GM21447 (cell line): ENCODE measurements around the gene JAZF1.

ENCODE experiments used
- ATAC-seq: cut with Tn5 transposase; IDR thresholded peaks from one replicate; pipeline ENCODE4 v1.9.1; 2021; ENCODE audit not compliant: unreplicated experiment

JAZF1 gene

DNA sequence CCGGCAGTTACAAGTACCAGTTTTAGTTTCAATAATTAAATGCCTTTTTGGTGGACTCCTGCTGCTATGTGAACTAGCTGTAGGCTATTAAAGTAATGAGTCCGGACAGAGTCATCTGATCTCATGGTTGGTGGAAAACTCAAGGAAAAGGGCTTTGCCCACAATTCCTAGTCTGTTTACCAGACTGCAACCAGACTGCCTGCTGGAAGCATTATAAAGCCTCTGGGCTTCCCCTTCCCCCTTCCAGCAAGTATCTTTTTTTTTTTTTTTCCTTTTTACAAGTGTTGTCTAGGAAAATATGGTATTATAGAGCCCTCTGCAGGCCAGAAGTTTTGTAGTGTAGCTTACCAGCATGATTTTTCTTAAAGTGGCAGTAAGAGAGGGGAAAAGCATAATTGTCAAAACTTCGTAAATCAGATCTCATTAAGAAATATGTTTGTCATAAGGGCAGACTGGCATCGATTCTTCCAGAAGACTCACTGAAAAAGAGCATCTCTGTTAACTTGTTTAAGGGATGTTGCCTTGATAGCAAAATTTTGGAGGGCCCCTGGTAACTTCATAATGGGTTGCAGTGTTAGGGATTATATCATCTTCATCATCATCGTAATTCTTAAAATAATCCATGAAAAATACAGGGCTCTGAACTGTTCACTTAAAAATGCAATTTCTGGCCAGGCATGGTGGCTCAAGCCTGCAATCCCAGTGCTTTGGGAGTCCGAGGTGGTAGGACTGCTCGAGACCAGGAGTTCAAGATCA is 259.3 kb downstream of the JAZF1 start:
- ATAC-seq = no peak

DNA sequence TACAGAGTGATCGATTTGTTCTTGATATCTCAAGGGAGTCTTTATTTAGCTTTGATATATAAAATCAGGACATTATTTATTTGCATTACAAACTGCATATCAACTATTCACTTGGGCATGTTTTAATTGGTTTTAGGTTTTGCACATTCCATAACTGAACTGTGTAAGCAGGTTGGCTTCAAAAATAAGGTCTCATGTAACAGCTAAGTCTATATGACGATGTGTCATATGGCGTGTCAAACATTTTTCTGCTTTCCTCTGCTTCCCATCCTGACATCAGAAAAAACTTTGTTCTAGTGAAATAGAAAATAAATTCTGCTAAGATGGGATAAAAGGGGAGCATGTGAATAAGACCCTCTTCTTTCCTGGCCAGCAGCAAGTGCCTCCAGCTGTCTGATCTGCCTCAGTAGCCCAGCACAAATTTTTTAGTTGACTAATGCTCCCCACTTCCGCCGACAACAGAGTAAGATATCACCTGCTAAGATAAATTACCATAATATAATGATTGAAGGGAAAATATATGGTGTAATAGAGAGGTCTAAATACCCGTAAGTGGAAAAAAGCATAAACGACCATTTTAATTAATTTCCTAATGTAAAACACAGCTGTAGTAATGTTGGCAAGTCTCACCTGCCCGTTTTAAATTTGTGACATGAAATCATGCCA is 260.2 kb downstream of the JAZF1 start:
- no peak for ATAC-seq

DNA sequence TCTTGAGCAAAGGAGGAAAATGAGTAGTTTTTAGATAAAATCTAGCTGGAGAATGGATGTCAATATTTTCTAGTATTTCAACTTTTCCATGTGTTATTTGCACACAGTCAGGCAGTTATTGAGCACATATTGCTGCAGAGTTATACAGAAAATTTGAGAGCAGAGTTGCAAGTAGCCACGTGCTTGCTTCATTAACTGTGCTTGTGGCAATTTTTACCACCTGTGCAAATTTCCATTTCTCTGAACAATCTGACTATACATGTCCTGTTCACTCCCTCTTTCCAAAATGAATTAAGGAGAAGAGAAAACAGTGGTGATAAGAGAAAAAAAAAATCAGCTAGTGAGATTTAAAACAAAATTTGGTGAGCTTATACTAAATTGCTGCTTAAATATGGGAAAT is 262.1 kb downstream of the JAZF1 start:
- ATAC-seq = no peak

DNA sequence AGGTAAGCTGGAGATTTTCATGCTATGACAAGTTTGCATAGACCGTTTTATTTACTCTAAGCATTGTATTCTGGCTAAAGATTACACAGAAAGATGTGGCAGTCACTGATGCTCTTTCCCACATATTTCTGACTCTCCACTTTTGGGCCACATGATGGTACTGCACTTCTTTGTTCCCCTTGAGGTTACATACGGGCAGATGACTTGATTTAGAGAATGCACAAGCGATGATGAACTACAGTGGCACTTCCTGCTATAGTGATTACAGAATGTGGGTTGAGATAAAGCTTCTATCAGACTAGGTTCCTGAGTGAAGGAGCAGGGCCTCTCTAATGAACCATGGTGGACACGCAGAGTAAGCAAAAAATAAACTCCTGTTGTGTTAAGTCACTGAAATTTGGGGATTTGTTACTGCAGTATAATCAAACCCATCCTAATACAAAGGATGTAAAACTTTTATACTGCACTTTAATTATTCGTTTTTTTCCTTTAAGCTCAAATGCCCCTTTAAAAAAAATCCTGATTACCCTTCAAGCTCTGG is 262.8 kb downstream of the JAZF1 start:
- ATAC-seq = no peak

DNA sequence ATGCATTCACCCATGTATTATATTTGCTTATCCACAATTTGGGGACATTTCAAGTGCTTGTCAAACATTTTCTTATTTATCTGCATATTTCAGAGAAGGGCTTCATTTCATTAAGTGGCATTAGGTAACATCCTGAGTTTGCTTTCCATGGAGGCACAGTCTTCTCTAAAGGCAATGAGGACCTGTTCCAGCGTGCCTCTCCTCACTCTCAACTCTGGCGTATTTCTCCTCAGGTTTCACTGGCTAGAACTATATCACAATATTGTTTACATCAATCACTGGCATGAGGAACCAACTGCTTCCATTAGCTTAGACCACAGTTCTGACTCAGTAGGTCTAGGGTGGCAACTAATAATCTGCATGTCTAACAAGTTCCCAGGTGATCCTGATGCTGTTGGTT is 263.5 kb downstream of the JAZF1 start:
- ATAC-seq = no peak

DNA sequence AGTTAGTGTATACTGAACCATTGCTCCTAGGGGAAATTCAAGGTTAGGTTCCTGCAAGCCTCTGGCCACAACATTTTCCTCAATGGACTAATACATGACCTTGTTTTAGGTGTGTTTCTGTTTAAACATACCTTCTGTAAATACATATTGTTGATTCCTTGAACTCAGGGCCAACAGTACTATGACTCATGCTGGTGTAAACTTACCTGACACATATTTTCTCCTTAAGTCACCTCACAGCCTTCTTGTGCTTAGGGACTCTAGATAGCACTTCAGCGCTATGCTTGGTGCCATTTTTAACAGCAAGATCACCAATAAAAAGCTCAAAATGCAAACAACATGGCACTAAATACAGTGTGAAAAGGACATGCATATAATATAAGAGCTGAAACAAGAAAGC is 264.2 kb downstream of the JAZF1 start:
- no peak for ATAC-seq

DNA sequence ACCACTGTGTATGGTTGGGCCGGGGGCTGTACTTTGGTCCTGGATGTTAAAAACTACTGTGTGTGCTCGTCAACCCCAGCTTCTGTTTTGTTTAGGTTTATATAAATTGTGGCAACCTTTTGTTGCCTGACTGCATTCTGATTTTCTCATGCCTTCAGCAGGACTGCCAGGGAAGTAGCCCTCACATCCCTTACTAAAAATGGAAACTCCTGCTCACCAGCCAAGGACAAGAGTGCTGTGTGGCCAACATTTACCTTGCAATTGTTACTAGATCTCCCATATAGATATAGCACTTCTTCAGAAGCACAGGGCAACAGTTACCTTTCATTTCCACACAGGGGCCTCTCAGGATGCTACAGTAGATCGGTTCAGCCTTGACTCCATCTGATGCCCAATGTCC is 266.2 kb downstream of the JAZF1 start:
- no peak for ATAC-seq

DNA sequence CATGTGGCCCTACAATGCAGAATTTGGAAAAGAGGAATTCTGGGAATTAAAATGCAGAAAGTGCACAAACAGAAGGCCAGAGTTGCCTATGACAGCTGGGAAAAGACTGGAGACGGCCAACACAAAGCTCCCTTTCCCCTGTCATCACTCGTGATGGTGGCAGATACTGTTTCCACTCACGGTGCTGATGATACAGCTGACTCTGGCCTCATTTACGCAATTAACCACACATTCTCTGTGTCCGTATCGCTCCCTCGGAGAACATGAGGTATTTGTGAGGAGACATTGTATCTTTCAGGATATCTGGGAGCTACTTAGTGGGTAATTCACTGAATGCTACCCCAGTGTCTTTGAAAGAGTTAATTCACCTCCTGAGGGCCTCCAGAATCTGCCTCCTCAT is 267.8 kb downstream of the JAZF1 start:
- no peak for ATAC-seq

DNA sequence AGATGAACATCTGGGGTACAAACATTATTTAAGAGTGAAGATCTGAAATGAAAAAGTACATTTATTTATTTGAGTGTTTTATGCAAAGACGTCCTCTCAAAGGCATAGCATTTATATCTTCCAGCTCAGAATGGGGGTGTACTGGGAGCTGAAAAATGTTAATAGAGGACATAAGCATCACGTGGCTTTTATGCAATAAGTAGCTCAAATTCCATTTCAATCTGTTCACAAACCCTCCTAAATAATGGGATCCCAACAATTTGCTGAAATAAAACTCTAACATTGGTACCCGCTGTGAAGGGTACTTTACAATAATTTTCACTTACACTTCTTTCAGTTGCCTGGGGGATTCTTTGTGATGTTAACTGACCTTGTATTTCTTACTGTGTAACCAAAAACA is 268.7 kb downstream of the JAZF1 start:
- no peak for ATAC-seq

DNA sequence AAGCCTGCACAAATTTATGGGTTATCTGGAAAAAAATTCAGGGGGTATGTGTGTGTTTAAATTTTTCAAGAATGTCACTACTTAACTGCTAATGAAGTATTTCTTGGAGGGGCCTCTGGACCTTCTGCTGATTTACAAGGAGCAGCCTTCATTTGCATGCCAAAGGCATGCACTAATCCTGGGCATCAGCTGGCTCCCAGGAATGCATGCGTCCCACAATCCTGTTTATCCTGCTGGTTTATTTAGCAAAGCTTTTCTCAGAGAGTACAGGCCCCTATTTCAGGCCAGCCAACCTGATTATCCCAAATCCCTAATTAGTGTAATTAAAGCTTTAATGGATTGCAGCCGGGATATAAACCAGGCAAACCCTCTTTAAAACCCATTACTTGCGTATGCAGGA is 270.3 kb downstream of the JAZF1 start:
- no peak for ATAC-seq

DNA sequence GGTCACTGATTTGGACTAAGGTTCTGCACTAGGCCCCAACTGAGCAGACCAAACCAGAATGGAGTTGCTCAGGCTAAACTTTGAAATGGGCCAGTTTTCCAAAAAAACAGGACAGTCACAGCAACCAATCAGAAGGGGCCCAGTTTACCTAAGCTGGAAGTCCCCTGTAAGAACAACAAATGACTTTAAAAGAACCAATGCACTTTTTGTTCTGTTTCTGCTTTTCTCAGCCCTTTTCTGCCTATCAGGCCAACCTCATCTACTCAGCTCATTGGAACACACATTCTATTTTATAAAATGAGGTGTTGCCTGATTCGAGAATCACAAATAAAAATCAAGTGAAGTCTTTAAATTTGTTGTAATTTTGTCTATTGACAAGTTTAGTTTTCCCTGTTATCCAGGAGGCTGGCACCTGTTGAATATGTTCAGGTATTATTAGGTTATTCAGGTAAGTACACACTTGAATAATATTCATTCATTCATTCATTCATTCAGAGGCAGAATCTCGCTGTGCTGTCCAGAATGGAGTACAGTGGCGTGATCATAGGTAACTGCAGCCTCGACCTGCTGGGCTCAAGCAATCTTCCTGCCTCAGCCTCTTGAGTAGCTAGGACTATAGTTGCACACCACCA is 271.9 kb downstream of the JAZF1 start:
- ATAC-seq = no peak

DNA sequence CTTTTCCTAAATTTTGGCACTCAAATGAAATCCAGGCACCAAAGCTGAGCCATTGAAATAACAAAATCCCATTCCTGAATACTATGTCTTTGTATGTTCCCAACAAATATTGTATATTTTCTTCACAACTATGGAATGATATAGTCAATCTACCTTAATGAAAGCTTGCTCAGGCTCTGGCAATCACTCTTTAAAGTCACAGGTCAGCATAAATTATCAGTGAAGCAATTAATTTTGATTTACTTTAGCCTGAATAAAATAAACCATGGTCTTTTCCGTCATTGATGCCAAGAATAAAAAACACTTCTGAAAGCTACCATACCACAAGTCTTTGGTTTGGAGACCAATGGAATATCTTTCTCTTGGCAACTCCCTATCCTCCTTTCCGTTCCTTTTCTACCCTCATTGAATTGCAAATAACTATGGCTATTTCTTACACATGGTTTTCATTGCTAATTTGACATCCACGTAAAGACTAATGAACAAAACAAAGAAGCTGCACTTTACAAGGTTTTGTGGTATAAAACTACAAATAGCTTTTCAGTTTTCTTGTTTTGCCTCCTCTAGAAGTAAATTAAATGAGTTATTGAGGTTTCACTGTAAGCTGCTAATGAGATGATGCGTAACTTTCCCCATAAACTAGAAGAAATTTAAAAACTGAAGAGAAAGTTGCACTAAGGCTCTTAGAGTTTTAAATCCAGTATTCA is 274.1 kb downstream of the JAZF1 start:
- no peak for ATAC-seq

DNA sequence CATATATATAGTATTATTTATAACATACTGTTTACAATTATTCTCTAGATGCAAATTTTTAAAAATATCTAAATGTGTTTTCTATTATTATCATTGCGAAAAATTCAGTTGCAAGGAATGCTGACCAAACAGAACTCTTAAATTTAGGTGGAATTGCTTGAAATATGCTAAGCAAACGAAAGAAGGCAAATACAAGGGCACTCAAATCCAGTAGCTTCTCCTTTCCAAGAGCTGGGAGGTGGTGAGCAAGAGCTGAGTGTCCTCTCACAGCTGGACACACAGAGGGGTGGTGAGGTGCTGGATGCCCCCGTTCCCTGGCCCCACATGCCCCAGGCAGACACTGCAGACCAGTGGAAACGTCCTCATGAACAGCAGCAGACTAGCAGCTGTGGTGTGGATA is 274.6 kb downstream of the JAZF1 start:
- ATAC-seq = no peak

DNA sequence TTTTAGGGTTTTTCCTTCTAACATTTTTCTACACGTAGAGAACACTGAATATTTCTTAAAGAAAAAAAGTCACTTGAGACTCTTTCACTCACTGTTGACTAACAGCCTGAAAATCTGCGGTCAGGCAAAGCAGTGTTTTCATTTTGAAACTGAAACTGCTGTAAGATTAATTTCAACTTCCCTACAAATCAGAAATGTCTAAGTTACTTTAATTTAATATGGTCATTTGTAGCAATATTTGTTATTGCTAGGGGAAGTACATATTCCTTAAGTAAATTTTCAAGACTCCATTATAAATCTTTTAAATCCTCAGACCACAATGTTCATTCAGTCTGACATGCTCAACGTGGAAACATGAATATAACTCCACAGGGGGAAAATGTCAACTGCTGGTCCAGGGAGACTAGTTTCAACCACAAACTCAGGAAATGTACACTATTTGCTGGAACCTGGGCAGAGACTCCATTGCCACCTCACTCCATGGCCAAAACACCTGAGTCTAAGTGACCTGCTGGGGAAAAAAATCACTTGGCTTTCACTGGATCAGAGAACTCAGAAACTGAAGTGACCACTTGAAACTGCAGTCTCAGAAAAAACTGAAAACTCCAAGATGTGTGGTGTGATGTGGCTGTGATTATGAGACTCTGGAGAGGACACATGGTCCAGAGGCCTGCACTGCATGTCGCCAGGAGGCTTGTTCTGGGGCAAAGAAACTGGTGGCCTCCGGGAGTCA is 279.4 kb downstream of the JAZF1 start:
- peak; percentile 87 for ATAC-seq

DNA sequence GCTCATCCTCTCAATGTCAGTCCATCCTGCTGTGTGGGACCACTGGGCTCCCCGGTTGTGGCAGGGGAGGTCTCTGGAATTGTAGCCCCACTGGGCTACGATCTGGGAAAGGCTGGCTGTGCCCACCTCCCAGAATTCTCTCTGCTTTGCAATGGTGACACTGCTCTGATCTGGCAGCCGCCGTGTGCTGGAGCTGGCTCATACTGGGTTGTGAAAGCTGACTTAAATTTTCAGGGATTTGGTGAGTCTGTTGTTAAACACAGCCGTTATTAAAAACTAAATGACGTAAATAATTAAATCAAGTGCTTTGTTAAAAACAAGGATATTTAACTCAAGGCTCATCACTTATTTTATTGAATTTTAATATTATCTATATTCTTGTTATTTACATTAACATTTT is 280.6 kb downstream of the JAZF1 start:
- ATAC-seq = no peak

DNA sequence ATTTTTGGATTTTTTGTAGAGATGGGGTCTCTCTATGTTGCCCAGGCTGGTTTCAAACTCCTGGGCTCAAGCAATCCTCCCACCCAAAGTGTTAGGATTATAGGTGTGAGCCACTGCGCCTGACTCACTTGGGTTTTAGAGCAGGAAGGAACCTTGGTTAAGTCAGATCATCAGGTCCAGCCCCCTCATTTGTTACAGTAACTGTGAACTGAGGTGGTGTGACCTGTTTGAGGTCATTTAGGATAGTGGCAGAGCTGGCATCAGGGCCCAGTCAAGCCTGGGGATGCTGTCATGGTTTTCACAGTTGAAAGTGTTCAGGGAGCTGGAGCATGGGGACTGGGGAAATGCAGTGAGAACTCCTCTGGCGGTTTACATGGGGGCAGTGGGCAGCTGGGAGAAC is 281.0 kb downstream of the JAZF1 start:
- no peak for ATAC-seq

DNA sequence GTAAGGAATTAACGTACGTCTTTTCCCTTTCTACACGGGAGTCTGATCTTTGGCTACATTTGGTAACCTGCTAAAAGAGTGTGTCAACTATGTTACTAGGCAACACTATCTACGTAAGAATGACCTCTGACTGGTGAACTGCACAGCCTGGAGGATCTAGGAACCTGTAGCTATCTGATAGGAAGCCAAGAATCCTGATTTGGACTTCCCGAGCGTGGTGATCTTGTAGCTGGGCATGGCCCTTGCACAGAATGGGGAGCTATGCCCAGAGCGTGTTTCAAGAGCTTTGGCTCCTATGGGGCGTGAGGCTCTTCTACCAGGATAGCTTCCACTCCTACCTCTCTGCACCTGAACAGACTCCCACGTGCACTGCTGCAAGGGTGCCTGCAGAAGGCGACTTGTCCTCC is 283.2 kb downstream of the JAZF1 start:
- no peak for ATAC-seq

DNA sequence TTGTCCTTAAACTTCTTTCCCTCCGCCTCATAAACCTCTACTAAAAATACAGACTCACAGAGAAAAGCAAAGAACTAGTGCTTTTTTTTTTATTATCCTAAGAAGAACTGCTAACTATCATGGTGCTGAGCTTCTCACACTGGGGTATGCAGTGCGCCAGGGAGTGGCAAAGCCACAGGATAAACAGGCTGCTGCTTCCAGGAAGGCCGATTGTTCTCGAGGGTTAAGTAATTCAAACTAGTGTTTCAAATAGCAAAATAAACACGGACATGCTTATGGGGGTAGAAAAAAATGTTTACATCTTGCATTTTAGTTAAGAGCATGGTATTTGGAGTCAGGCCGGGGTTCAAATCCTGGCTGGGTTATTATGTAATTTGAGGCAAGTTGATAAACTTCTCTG is 283.6 kb downstream of the JAZF1 start:
- no peak for ATAC-seq

DNA sequence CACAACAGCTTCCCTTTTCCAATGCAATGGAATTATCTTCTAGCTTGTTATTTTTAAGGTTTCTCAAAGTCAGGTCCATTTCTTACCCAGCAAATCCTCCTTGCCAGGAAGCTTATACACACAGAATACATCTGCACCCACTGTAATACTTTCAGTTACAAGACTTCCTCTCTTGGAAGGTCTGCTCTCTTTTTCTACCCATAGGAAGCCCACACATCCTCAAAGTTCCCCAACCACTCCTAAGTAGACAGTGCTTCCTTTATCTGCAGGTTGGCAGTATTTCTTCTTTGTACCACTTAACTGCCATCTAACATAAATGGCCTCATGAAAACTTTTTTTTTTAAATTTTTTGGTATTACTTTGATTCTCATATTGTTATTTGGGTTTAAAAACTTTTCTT is 285.0 kb downstream of the JAZF1 start:
- no peak for ATAC-seq

DNA sequence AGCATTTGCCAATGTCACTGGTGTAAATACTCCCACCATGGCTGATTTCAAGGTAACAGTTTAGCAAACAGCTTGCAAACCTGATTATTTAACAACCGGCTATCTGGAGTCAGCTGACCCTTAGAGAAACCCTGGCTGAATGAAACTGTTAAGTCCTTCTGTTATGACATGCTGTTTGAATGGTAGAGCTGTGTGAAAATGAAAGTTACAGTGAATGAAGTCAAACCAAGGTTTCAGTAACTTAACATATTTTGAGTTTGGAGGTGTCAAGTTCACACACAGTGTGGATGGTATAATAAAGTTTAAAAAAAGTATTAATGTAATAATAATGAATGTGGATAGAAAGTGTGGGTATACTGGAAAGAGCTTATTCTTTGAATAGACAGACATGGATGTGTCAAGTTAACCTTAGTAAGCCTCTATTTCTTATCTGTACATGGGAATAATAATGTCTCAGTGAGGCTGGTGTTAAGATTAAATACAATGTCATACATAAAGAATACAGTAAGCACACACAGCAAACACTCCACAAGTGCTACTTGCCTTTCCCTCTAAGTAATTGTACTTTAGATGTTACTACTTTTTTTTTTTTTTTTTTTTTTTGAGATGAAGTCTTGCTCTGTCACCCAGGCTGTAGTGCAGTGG is 290.3 kb downstream of the JAZF1 start:
- ATAC-seq = peak; percentile 100
